Transverse colon (tissue), 4 donors: ENCODE results near the gene TUBB1.

Experiments used
- POLR2AphosphoS5 ChIP-seq, 3 donors: sonication (generic); formaldehyde crosslinking; IDR thresholded peaks; one replicate each; pipeline ENCODE4 v1.6.1; 2016; ENCODE audit warnings: antibody characterized with exemption in 3 of 3
- TF ChIP-seq, protein P1 (sequence below), 5 experiments: fragments of 200-600 bp in 3 of 5; fragments of 450-650 bp in 2 of 5; sonication (generic) in 3 of 5; IDR thresholded peaks; 1 replicate in 2 of 5; 2 replicates in 3 of 5; pipeline ENCODE4 v1.5.1; 2016 to 2017; ENCODE audit warnings: antibody characterized with exemption in 5 of 5, inconsistent platforms in 3 of 5, mild to moderate bottlenecking in 2 of 5, moderate library complexity in 1 of 5

DNA sequence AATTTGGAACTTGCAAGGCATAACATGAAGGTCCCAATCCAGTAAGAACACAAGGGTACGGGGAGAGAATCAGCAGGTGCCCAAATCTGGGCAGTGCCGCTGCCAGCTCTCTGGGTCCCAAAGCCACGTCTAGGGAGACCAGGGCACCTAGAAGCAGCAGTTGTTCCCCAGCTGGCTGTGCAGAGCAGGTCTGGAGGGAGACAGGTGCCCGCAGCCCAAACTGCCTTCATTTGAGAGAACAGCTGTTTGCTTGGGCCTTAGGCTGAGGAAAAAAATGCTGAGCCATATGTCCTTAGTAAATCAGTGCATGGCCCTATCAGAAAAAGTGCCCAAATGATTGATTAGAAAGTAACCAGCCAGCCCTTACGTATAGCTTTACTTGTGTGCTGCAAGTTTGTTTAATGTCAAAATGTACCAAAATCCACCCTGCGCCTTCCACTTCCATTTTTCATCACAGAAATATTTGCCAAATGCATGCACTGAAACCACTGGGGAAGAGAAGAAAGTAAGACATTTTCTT lies 32.5 kb downstream of the TUBB1 start:
- TF ChIP-seq, protein P1, sequence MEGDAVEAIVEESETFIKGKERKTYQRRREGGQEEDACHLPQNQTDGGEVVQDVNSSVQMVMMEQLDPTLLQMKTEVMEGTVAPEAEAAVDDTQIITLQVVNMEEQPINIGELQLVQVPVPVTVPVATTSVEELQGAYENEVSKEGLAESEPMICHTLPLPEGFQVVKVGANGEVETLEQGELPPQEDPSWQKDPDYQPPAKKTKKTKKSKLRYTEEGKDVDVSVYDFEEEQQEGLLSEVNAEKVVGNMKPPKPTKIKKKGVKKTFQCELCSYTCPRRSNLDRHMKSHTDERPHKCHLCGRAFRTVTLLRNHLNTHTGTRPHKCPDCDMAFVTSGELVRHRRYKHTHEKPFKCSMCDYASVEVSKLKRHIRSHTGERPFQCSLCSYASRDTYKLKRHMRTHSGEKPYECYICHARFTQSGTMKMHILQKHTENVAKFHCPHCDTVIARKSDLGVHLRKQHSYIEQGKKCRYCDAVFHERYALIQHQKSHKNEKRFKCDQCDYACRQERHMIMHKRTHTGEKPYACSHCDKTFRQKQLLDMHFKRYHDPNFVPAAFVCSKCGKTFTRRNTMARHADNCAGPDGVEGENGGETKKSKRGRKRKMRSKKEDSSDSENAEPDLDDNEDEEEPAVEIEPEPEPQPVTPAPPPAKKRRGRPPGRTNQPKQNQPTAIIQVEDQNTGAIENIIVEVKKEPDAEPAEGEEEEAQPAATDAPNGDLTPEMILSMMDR (IDR thresholded peaks at IDR 0.05): no peak
- no peak for TF ChIP-seq POLR2AphosphoS5 (IDR thresholded peaks at IDR 0.05)
